ENCODE data around the gene MRPS6. TPM values are rescaled to one million over a fixed set of nuclear protein-coding genes. Genes with fewer than 3 reads are reported as not detected.

The MRPS6 gene
- total RNA-seq, 4 donors from 2014 or later, result 33.1 to 63.7 (median 39.3) TPM

DNA sequence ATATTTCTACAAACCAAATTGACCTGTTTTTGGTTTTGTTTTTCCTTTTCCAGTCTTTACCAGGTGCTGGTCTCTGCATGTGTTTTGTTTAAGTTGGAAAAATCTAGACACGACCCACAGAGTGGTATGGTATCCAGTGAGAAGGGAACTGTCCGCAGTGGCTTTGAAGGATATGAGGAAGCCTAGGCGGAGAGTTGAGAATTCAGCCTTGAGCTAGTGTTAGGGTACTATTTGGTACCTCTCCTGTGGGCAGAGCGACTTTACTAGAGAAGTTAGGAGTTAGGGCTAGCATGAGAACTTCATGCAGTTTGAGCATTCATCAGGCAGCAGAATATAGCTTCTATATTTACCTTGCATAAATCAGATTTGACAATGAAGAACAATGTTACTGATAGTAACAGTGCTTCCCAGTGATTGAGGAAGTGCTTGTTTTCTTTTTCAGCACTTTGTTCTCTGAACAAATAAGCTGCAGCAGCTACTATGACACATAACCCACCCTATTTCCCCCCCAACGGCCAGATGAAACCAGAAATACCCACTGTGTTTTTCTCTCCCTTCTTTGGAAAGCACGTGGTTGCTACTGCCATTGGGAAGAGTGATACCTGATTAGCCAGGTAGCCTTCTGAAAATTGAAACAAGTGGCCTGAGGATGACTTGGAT lies 19.0 kb downstream of the MRPS6 start:
- WGBS, 2 donors (ENCODE audit: low coverage in 1 of 2), result 0 to 41% methylated on average over 1 to 4 of the region's 6 CpGs
- Histone ChIP-seq H3K27ac (no peak overlapping the region), H3K27me3 (no peaks in the 10 kb centered on the region), H3K36me3 (peaks cover 0 to 24% of the 10 kb centered on the region in 2 donors), H3K4me3 (no peak overlapping the region), H3K4me1 (peaks cover 2 to 68% (median 7%) of the 10 kb centered on the region in 3 donors), H3K9me3 (no peaks in the 10 kb centered on the region)
- ATAC-seq, result no peak
- no peak for TF ChIP-seq POLR2AphosphoS5 (IDR thresholded peaks at IDR 0.05)
- TF ChIP-seq CTCF (IDR thresholded peaks at IDR 0.05), result no peak
- TF ChIP-seq EP300 (IDR thresholded peaks at IDR 0.05), result no peak
- no peak for TF ChIP-seq POLR2A (IDR thresholded peaks at IDR 0.05)

GRCh38 chr21:34093083-34093482 lies 19.7 kb downstream of the MRPS6 start:
- Histone ChIP-seq H3K27ac (no peak overlapping the region), H3K4me1 (peaks cover 2 to 70% (median 7%) of the 10 kb centered on the region in 3 donors), H3K4me3 (no peak overlapping the region), H3K27me3 (no peaks in the 10 kb centered on the region), H3K9me3 (no peaks in the 10 kb centered on the region), H3K36me3 (peaks cover 0 to 24% of the 10 kb centered on the region in 2 donors)
- 63 to 85% methylated on average over 2 to 3 of the region's 3 CpGs for WGBS, 2 donors (ENCODE audit: low coverage in 1 of 2)
- no peak for ATAC-seq
- TF ChIP-seq CTCF (IDR thresholded peaks at IDR 0.05), result no peak
- no peak for TF ChIP-seq EP300 (IDR thresholded peaks at IDR 0.05)
- no peak for TF ChIP-seq POLR2AphosphoS5 (IDR thresholded peaks at IDR 0.05)
- no peak for TF ChIP-seq POLR2A (IDR thresholded peaks at IDR 0.05)

DNA sequence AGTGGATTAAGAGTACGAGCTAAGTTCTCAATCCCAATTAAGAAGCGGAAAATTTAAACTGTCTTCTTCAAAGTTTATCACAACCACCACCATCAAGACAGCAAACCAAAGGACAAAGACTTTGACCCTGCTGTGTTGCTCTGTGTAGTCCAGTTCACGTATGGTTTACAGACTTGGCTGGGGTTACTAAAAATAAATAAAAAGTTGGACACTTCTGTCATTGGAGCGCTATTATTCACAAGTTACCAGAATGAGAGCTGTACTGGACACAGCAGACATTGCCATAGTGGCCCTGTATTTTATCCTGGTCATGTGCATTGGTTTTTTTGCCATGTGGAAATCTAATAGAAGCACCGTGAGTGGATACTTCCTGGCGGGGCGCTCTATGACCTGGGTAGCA lies 21.6 kb downstream of the MRPS6 start:
- no peak for ATAC-seq
- no peak overlapping the region for H3K27ac ChIP-seq
- peaks cover 3 to 72% (median 5%) of the 10 kb centered on the region in 3 donors for H3K4me1 ChIP-seq
- 56 to 84% methylated on average over 2 to 6 of the region's 7 CpGs for WGBS, 2 donors (ENCODE audit: low coverage in 1 of 2)
- TF ChIP-seq EP300 (IDR thresholded peaks at IDR 0.05), result no peak
- no peak for TF ChIP-seq POLR2AphosphoS5 (IDR thresholded peaks at IDR 0.05)
- no peak for TF ChIP-seq CTCF (IDR thresholded peaks at IDR 0.05)
- TF ChIP-seq POLR2A (IDR thresholded peaks at IDR 0.05), result no peak
- H3K27me3 ChIP-seq, result no peaks in the 10 kb centered on the region
- H3K4me3 ChIP-seq, result no peak overlapping the region
- peaks cover 0 to 24% of the 10 kb centered on the region in 2 donors for H3K36me3 ChIP-seq
- H3K9me3 ChIP-seq, result no peaks in the 10 kb centered on the region

GRCh38 chr21:34097442-34097841 lies 24.1 kb downstream of the MRPS6 start:
- Histone ChIP-seq H3K4me1 (peaks cover 6 to 72% (median 10%) of the 10 kb centered on the region in 3 donors), H3K27me3 (no peaks in the 10 kb centered on the region), H3K4me3 (no peak overlapping the region), H3K9me3 (no peaks in the 10 kb centered on the region), H3K27ac (no peak overlapping the region), H3K36me3 (peaks cover 0 to 24% of the 10 kb centered on the region in 2 donors)
- TF ChIP-seq CTCF (IDR thresholded peaks at IDR 0.05) (no peak), POLR2AphosphoS5 (IDR thresholded peaks at IDR 0.05) (no peak), POLR2A (IDR thresholded peaks at IDR 0.05) (no peak), EP300 (IDR thresholded peaks at IDR 0.05) (no peak)
- no peak for ATAC-seq
- 73 to 86% methylated on average over 2 of the region's 2 CpGs for WGBS, 2 donors (ENCODE audit: low coverage in 1 of 2)

GRCh38 chr21:34100337-34100736 lies 27.0 kb downstream of the MRPS6 start:
- no peak overlapping the region for H3K27ac ChIP-seq
- no peak overlapping the region for H3K4me3 ChIP-seq
- TF ChIP-seq CTCF (IDR thresholded peaks at IDR 0.05), result no peak
- no peak for TF ChIP-seq POLR2A (IDR thresholded peaks at IDR 0.05)
- no peak for TF ChIP-seq EP300 (IDR thresholded peaks at IDR 0.05)
- no peak for TF ChIP-seq POLR2AphosphoS5 (IDR thresholded peaks at IDR 0.05)
- WGBS, 2 donors (ENCODE audit: low coverage in 1 of 2), result 75 to 88% methylated on average over 1 to 2 of the region's 2 CpGs
- H3K27me3 ChIP-seq, result no peaks in the 10 kb centered on the region
- H3K4me1 ChIP-seq, result peaks cover 6 to 91% (median 10%) of the 10 kb centered on the region in 3 donors
- peaks cover 0 to 17% of the 10 kb centered on the region in 2 donors for H3K36me3 ChIP-seq
- no peak for ATAC-seq
- H3K9me3 ChIP-seq, result no peaks in the 10 kb centered on the region
